NCI-H1105 treated with DMSO at 0.1 percent for 48 hours (cell line): ENCODE data around the gene FLNC.
A peak's percentile ranks its signal among the peaks of the same experiment; 100 is the strongest.

ENCODE experiments used
- DNase-seq: peaks from one replicate; lab custom pipeline; 2025; lab: John Stamatoyannopoulos, UW

FLNC gene

DNA sequence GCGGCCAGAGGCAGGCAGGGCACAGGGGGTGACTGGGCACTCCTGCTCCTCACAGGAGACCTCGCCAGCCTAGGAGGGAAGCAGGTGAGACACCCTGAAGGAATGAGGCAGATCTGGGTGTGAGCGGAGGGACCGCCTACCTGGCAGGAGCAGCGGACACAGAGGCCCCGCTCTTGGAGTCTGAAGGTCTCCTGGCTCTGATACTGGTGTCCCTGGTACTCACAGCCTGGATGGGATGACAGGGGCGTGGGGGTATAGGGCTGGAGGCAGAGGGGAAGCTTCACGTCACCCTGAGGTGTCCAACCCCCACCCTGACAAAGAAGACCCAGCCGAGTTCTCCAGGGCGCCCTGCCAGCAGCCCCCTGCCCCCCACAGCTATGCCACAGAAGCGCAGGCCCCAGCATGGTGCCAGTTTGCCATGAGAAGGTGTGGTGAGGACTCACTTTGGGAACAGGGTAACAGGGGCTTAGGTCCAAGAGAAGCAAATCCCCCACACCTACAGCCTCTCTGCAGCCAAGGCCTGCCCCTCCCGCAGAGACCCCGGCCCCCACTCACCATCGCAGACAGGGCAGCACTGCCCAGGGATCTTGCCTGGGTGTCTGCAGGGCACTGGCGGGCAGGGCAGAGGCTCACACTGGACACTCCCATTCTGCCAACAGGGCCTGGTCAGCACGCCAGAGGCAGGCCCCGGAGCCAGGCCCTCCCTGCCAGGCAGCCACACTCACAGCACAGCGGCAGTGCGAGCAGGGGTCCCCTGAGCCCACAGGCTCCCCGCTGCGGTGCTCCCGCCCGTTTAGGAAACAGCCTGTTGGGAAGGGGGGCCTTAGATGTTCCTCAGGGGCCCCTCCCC is 63.3 kb downstream of the FLNC start:
- no peak for DNase-seq

GRCh38 chr7:128894101-128894440 is 63.9 kb downstream of the FLNC start:
- DNase-seq, result no peak

DNA sequence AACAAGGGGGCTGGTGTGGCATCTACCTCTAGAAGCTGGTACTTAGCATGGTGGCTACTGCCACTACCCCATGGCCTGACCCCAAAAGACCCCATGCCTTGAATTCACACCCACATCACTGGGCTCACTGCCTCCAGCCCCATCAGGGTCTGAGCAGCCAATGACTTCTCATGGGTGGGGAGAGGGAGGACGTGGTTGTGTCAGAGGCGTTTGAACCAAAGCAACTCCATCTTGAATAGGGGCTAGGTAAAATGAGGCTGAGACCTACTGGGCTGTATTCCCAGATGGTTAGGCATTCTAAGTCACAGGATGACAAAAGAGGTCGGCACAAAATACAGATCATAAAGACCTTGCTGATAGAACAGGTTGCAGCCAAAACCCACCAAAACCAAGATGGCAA is 65.1 kb downstream of the FLNC start:
- DNase-seq, result no peak

- DNase-seq, result no peak
Measured at GRCh38 chr7:128899392-128899791, 69.2 kb downstream of the FLNC start.

- DNase-seq, result no peak
Measured at GRCh38 chr7:128900237-128900636, 70.0 kb downstream of the FLNC start.

- DNase-seq, result no peak
Measured at GRCh38 chr7:128902761-128903585, 72.8 kb downstream of the FLNC start.

GRCh38 chr7:128903621-128904361 is 73.6 kb downstream of the FLNC start:
- DNase-seq, result no peak

GRCh38 chr7:128904381-128905197 is 74.4 kb downstream of the FLNC start:
- peak; percentile 74 for DNase-seq

- no peak for DNase-seq
Measured at GRCh38 chr7:128906001-128906765, 76.0 kb downstream of the FLNC start.

- DNase-seq, result no peak
Measured at GRCh38 chr7:128906766-128907559, 76.8 kb downstream of the FLNC start.
